NB4 (cell line): ENCODE data around the gene LILRB1.

ENCODE experiments used
- POLR2A ChIP-seq: IDR thresholded peaks from 2 replicates; pipeline ENCODE4 v1.6.1; 2011; ENCODE audit warnings: mild to moderate bottlenecking; ENCODE audit not compliant: insufficient read length; ENCODE audit errors: extremely low read depth
- TF ChIP-seq, protein P1 (sequence below): IDR thresholded peaks from one replicate; pipeline ENCODE4 v1.5.1; 2012; ENCODE audit warnings: low read depth, low read length

DNA sequence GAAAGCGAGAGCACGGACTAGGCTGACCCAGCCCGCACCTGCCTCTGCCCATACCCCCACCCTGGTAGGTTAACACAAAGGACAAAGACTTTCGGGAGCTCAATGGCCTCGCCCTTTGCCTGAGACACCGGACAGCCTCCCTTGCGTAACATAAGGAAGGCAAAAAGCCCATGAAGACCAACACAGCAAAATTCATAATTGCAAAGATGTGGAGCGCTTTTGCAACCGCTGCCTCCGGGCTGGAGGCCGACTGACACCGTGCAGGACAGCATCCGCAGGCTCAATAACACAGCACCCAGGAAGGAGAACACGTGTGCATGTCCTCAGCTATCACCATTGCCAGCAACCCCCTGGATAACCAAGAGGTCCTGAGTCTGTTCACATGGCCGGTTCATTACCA is 21.5 kb upstream of the LILRB1 start:
- TF ChIP-seq, protein P1, sequence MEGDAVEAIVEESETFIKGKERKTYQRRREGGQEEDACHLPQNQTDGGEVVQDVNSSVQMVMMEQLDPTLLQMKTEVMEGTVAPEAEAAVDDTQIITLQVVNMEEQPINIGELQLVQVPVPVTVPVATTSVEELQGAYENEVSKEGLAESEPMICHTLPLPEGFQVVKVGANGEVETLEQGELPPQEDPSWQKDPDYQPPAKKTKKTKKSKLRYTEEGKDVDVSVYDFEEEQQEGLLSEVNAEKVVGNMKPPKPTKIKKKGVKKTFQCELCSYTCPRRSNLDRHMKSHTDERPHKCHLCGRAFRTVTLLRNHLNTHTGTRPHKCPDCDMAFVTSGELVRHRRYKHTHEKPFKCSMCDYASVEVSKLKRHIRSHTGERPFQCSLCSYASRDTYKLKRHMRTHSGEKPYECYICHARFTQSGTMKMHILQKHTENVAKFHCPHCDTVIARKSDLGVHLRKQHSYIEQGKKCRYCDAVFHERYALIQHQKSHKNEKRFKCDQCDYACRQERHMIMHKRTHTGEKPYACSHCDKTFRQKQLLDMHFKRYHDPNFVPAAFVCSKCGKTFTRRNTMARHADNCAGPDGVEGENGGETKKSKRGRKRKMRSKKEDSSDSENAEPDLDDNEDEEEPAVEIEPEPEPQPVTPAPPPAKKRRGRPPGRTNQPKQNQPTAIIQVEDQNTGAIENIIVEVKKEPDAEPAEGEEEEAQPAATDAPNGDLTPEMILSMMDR = no peak
- no peak for TF ChIP-seq POLR2A
